ENCODE measurements around the gene NALCN.

Gene NALCN

GRCh38 chr13:101123028-101123427 lies 293.3 kb downstream of the NALCN start:
- no peak for DNase-seq (ENCODE audit: low read depth)

- no peak for DNase-seq (ENCODE audit: low read depth)
Observed at GRCh38 chr13:101121608-101122007, 294.7 kb downstream of the NALCN start.

DNA sequence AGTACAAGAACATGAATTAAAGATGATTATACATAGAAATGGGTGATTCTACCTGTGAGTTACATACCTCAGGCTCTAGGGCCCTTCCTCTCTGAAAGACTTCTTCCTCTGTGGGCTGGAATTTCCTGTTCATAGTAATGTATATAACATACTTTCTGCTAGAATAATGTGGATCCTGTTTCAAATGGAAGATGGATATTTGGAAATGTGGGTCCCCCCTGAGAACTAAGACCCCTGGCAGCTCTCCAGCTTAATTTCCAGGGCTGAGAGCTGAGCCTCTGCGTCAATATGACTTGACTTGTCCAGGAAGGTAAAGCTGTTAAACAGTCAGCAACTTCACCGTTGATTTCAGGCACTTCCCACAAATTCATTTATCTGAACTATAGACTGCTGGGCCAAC lies 296.3 kb downstream of the NALCN start:
- no peak for DNase-seq (ENCODE audit: low read depth)

- DNase-seq (ENCODE audit: low read depth) = no peak
Observed at GRCh38 chr13:101116826-101117225, 299.5 kb downstream of the NALCN start.

- no peak for DNase-seq (ENCODE audit: low read depth)
Observed at GRCh38 chr13:101116341-101116740, 300.0 kb downstream of the NALCN start.

DNA sequence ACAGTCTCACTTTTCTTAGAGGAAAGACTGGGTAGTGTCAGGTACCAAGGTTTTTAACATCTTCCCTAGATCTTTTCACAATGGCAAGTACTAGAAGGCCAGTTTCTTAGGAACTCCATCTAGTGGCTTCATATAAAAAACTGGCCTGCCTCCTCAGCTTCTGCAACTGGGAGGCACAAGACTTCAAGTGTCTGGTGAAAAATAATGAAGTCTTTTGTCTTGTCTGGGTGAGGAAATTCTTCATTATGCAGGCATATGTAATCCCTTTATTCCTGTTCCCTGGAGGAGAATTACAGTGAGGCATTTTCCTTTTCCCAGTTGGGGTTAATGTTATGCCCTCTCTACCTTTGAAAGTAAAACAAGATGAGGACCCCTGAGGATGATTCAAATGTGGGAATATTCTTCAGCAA lies 300.5 kb downstream of the NALCN start:
- DNase-seq (ENCODE audit: low read depth) = no peak

DNA sequence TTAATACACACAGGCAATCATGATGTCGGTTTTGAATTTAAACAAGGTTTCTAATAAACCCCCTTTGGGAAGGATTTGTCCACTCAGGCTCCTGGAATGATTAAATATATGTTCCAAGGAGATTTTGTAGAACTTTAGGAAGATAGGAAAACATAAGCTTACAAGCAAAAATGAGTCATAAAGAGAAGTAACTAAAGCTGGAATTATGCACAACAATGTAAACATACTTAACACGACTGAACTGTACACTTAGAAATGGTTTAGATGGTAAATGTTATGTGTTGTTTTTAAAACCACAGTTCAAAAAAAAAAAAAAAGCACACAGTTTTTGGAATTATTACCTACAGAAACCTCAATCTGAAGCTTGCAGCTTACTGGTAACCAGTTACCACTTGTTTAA lies 304.4 kb downstream of the NALCN start:
- DNase-seq (ENCODE audit: low read depth) = no peak

GRCh38 chr13:101109005-101109404 lies 307.3 kb downstream of the NALCN start:
- no peak for DNase-seq (ENCODE audit: low read depth)

DNA sequence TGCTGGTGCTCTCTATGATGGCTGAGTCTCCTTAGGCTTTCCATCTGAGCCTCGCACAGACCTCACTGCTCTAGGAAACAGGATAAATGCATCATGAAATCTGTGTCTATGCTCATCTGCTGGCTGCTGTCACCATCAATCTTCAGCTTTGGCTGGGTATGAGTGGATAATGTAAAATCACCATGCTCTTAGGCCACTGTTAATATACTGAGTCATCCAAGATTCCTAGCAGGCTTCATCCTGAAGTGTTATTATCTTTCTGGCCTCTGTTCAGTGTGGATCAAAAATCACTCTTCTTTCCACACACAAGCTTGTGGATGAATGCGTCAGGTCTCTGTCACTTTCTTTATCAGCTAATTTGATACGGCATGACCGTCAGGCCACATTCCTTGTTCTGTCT lies 317.4 kb downstream of the NALCN start:
- DNase-seq (ENCODE audit: low read depth) = no peak

DNA sequence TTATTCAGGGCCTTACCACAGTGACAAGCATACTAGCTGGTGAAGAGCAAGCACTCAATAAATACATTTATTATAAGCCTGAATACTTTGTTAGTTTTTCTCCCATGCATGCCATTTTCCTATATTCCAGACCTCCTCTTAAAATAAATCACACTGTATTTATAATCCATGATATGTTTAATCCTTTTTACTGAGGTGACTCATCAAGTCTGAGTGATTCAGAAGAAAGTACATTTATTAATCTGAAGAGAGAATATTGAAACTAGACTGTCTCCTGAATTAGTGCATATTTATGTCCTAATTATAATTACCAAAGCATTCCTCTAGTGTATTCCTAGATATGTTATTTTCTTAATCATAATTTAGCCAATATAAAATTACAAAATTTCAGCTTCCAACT lies 323.3 kb downstream of the NALCN start:
- no peak for DNase-seq (ENCODE audit: low read depth)

DNA sequence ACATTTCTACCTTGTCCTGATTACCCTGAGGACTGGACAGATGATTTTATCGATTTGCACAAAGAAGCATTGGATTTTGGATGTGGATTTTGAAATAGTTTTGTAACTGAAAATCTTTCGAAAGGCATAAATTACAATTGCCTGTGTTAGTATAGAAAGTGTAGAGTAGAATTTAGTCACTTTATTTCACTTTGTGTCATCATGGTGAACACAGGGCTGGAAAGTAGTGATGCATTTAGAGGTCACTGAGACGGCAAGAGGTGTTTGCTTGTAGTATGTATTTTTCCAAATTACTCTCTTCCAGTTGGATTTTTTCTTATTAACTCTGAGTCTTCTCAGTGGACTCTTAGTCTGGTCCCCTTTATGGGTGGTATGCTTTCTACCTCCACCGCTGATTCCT lies 326.0 kb downstream of the NALCN start:
- no peak for DNase-seq (ENCODE audit: low read depth)

- DNase-seq (ENCODE audit: low read depth) = no peak
Observed at GRCh38 chr13:101085551-101085950, 330.8 kb downstream of the NALCN start.

- DNase-seq (ENCODE audit: low read depth) = no peak
Observed at GRCh38 chr13:101082441-101082840, 333.9 kb downstream of the NALCN start.

DNA sequence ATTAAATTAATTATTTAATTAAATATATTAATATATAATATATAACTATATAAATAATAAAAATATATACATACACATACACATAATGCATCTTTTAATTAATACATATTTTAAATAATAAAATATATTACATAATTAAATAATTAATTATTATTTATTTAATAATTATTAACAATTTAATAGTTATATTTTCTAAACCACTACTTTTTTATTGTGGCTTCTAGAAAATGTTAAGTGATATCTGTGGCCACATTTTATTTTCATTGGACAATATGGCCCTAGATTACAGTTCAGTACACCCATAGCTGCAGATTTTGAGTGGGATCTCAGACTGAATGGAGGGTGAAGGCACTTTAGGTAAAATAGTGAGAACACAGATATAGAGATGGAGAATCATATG lies 335.7 kb downstream of the NALCN start:
- DNase-seq (ENCODE audit: low read depth) = no peak

- DNase-seq (ENCODE audit: low read depth) = no peak
Observed at GRCh38 chr13:101065329-101065728, 351.0 kb downstream of the NALCN start.

- no peak for DNase-seq (ENCODE audit: low read depth)
Observed at GRCh38 chr13:101059793-101060192, 356.5 kb downstream of the NALCN start.

- no peak for DNase-seq (ENCODE audit: low read depth)
Observed at GRCh38 chr13:101058841-101059240, 357.5 kb downstream of the NALCN start.

DNA sequence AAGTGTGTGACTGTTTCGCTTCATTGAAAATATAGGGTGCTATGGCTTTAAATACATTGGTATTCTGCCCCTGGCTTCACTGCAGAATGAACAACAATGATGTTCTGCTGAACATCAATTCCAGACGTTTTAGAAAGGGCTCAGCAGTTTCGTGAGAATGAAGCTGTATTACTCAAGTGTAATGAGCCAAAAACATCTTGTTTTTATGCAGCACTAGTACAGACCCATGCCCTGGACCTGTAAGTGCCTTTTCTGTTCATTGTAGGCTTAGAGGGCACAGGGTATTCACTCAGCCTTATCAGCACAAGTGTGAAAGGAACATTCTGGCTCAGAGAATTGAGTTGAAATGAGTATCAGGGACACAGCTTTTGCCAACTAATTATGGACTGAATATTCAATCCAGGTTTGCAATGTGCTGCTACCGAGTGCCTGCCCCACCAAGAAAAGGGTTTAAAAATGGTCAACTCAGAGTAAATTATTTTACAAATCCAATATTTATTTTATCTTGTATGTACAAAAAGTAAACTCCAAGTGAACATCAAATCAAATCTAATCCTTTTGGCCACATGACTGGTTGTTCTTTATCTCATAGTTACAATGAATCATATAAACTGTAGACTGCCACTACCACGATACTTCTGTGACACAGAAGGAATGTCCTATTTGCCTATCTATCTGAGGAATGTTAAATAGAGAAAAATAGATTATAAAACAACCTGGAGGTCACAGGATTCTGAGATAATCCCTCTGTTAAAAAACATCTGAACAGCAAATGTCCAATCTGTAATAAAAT lies 362.8 kb downstream of the NALCN start:
- DNase-seq (ENCODE audit: low read depth) = no peak

- DNase-seq (ENCODE audit: low read depth) = no peak
Observed at GRCh38 chr13:101049166-101049850, 367.0 kb downstream of the NALCN start.

- no peak for DNase-seq (ENCODE audit: low read depth)
Observed at GRCh38 chr13:101036546-101036945, 379.8 kb downstream of the NALCN start.

DNA sequence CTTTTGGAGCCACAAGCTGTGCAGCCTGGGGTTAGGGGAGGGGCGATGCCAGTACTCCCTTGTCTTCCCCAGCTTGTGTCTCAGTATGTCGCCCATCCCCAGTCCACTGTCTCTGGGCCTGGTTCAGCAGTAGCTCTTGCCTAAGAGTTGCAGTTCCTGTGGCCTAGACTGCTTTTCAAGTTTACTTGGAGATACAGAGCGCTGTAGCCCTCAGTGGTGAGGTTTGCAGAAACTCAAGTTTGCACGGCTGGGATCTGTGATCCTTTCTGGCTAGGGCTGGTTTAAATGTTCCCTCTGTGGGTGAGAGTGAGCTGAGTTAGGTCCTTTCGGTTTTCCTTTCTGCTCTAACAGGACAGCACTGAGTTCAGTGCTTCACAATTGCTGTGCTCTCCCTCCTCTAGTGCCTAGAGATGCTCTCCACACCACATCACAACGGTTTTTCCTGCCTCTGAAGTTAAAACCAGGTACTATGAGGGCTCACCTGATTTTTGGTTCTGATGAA lies 381.1 kb downstream of the NALCN start:
- DNase-seq (ENCODE audit: low read depth) = no peak

- DNase-seq (ENCODE audit: low read depth) = no peak
Observed at GRCh38 chr13:101026736-101027398, 389.4 kb downstream of the NALCN start.

DNA sequence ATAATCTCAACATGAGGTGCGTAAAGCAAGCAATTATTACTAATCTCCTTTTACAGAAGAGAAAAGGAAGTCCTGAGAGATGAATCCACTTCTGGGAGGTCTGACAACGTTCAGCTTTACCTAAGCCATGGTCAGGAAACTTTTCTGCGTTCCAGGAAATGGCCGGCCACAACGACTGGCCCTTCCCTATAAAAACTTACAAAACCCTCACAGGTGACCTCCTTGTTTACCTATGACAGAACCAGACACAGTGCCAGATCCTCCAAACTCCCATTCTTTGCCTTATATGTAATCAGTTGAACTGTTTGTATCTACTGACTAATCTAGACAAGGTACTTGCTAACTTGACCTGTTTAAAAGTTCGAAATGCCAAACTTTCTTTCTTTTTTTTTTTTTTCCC lies 390.0 kb downstream of the NALCN start:
- DNase-seq (ENCODE audit: low read depth) = no peak

Data from stimulated activated CD4-positive, alpha-beta T cell treated with anti-CD3 and anti-CD28 coated beads, Interleukin-2, amount 100 ng/mL, for 4 hours (primary cell).